Activated T-cell treated with anti-CD3 and anti-CD28 coated beads, Interleukin-2, amount 50 U/mL, for 1 hour (primary cell): ENCODE data around the gene KIF9.
"Not testable (repeated sequence)": the region's sequence is repeated elsewhere in the genome, so short reads cannot be mapped to it uniquely, and the experiment has no call there.

Experiments used
- DNase-seq: peaks from one replicate; pipeline ENCODE4 v3.0.0-alpha.2; 2020

The KIF9 gene

DNA sequence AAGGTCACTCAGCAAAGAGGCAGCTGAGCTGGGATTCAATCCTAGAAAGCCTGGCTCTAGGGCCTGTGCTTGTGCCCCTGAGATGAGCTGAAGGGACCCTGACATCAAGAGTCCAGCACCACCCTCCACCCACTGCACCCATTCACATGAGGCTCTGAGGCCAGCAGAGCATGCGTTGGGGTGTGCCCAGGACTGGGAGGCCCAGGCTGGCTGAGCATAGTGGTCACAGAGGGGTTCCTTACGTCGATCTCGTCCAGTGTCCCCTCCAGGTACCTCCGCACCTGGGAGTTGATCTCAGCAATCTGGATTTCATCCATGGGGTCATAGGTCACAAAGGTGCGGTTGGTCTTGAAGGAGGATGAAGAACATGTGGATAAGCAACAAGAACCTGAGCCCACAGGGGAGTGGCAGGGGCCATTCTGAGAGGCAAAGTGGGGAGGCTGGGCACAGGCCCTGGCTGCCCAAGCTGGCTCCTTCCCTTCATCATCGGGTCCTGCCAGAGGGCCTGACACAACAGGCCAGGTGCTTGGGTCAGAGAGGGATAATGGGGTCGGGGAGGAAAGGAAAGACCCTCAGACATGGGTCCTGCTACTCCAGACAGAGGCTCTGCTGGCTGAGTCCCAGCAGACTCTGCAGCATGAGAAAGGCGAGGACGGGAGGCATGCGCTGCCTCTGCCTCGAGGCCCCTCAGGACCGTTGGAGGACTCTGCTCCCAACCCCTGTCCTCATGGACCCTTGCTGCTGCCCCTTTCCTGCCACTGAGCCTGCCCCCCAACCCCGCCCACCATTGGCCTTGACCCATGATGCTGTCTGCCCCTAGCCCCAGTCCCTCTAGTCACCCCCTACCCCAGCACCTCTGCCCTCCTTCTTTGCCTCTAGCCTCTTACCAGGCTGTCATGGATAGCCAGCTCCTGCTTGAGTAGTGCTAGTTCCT is 35.2 kb downstream of the KIF9 start:
- no peak for DNase-seq

GRCh38 chr3:47245271-47245670 is 37.3 kb downstream of the KIF9 start:
- no peak for DNase-seq

GRCh38 chr3:47244531-47245100 is 38.0 kb downstream of the KIF9 start:
- no peak for DNase-seq

- DNase-seq, result no peak
Observed at GRCh38 chr3:47243419-47244147, 39.0 kb downstream of the KIF9 start.

GRCh38 chr3:47239929-47240328 is 42.7 kb downstream of the KIF9 start:
- DNase-seq, result no peak

GRCh38 chr3:47238017-47238416 is 44.6 kb downstream of the KIF9 start:
- DNase-seq, result no peak

DNA sequence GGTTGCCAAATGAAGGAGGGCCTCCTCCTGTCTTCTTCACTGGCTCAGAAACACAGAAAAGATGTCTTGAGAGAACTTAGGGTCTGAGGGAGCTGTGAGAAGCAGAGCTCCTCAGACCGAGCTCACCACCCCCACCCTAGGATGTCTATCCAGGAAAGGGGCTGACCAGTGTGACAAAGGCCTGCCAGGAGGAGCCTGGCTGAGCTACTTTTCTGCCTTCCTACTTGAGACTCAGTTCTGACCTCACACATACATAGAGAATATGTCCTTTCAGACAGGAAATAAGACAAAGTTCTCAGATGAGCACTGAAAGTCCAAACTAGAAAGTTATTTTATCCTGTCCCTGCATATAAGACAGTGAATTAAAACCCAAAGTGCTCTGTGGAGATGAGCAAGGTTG is 54.5 kb downstream of the KIF9 start:
- no peak for DNase-seq

DNA sequence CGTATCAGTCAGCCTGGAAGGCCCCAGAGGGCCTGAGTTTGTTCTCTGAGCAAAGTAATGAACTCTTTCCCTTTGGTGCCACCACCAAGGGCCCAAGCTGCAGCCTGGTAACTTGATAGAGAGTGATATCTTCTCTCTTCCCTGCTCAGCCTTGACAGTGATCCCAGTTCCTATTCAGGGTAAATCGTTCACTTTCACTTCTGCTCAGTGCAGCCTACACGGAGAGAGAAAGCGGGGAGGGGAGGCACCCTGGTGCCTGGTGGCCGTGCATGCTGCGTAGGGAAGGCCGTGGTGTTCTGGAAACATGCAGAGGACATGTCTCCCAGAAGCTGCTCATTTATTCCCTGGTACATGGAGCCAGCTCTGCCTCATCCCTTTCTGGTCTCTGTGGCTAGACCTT is 54.9 kb downstream of the KIF9 start:
- DNase-seq, result no peak

GRCh38 chr3:47225310-47225906 is 57.2 kb downstream of the KIF9 start:
- no peak for DNase-seq

DNA sequence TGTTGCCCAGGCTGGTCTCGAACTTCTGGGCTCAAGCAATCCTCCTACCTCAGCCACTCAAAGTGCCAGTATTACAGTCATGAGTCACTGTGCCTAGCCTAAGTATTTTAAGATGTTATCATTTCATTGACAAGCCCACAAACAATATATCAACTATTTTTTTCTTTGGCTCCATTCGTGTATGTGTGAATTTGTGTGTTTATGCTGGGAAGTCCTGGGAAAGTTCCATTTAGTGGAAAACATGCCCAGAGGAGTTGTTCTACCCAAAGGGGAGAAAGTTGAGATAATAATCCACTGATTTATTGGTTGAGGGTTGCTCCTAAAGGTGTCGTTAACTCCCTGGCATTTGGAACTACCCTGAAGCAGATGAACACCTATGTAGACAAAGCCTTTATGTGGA is 58.8 kb downstream of the KIF9 start:
- no peak for DNase-seq

GRCh38 chr3:47221798-47222197 is 60.8 kb downstream of the KIF9 start:
- DNase-seq, result no peak

- DNase-seq, result no peak
Observed at GRCh38 chr3:47210863-47211405, 71.7 kb downstream of the KIF9 start.

DNA sequence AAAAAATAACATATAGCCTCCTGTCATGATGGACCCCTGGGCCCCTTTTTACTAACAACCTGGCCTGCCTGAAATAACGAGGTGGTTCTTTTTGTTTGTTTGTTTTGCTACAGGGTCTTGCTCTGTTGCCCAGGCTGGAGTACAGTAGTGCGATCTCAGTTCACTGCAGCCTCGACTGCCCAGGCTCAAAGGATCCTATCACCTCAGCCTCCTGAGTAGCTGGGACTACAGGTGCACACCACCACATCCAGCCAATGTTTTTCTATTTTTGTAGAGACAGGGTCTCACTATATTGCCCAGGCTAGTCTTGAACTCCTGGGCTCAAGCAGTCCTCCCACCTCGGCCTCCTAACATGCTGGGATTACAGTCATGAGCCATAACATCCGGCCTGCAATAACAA is 76.6 kb downstream of the KIF9 start:
- DNase-seq, result not testable (repeated sequence)

DNA sequence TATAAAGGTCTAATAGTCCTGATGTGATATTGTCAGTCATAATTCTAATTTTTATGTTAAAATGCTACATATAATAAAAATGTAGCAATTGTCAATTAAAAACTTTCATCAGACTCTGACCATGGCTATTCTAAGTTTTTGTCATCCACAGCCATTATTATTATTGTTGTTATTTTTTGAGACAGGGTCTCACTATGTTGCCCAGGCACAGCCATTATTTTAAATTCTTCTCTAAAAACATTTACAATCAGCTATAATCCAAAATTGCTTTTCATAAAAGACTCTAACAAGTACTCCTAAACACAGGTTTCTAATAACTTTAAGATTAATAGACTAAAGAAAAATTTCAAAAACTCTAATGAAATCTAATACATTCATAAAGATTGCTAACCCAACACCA is 77.7 kb downstream of the KIF9 start:
- DNase-seq, result no peak

- DNase-seq, result no peak
Observed at GRCh38 chr3:47202542-47202941, 80.1 kb downstream of the KIF9 start.

DNA sequence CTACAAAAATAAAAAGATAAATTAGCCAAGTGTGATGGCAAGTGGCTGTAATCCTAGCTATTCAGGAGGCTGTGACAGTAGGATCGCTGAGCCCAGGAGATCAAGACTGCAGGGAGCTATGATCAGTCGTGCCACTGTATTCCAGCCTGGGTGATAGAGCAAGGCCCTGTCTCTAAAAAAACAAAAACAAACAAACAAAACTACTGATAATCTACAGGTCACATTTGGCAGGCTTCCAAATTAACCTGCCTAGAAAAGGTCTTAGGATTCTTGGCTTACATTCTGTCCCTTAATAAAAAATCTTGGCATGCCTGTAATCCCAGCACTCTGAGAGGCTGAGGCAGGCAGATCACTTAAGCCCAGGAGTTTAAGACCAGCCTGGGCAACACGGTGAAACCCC is 85.3 kb downstream of the KIF9 start:
- no peak for DNase-seq

GRCh38 chr3:47194994-47195393 is 87.6 kb downstream of the KIF9 start:
- DNase-seq, result no peak

DNA sequence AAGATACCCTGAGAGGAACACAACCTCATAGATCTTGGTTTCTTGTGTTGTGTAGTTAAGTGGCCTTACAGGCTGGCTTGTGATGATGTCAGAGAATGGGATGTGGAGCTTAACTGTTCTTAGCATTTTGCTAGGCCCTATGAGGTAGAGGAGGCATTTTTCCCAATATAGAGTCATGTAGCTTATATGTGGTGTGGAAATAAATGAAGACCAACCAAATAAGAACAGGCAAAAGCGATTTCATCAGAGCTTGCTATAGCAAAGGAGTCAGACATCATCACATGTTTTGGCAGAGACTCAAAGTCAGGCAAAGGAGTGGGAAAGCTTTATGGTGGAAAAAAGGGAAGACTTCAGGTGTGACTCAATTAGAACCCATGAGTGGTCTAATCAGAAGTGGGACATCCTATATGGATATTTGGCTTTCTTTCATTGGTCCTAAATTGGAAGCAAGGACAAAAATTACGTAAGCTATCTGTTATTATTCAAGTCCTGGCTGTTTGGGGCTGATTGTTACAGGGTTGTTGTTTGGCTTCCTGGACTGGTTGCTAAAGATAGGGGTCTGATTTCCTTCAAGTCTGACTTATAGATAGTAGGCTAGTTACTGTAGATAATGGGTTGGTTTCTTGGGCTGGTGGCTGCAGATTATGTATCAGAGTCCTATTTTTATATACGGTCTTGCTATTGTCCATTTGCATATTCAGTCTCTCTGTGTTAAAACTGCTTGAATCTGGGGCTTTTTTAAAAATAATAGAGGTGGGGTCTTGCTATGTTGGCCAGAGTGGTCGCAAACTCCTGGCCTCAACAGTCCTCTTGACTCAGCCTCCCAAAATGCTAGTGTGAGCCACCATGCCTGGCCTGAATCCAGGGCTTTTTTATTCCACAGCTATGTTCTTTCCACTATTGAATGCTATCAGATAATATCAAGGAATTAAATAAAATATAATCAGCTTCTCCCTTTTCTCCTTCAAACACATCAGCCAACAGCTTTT is 88.4 kb downstream of the KIF9 start:
- no peak for DNase-seq

- no peak for DNase-seq
Observed at GRCh38 chr3:47186285-47186684, 96.3 kb downstream of the KIF9 start.

DNA sequence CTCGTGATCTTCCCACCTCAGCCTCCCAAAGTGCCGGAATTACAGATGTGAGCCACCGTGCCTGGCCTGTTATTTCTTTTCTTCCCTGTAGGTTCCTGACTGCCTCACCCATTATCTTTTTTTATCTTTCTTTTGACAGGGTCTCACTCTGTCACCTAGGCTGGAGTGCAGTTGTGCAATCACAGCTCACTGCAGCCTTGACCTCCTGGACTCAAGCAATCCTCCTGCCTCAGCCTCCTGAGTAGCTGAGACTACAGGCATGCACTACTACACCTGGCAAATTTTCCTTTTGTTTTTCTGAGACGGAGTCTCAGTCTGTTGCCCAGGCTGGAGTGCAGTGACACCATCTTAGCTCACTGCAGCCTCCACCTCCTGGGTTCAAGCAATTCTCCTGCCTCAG is 100.9 kb downstream of the KIF9 start:
- DNase-seq, result not testable (repeated sequence)

- not testable (repeated sequence) for DNase-seq
Observed at GRCh38 chr3:47180011-47180410, 102.6 kb downstream of the KIF9 start.
